M059J (cell line): ENCODE measurements around the gene LRRC49. TPM values are rescaled to one million over a fixed set of nuclear protein-coding genes. Genes with fewer than 3 reads are reported as not detected.

ENCODE experiments used
- DNase-seq: peaks from one replicate; pipeline ENCODE4 v3.0.0-alpha.2; 2012; ENCODE audit warnings: low read depth
- total RNA-seq: library from RNA; depleted of rRNA; stranded (reverse); fragments of >200 nt; shearing (Covaris generic); gene quantifications from 2 replicates; pipeline ENCODE4 v1.2.3, GENCODE V29; 2014; rRNA removed

Gene LRRC49
- total RNA-seq, 1 experiment from 2014 or later, result 6.5 TPM

DNA sequence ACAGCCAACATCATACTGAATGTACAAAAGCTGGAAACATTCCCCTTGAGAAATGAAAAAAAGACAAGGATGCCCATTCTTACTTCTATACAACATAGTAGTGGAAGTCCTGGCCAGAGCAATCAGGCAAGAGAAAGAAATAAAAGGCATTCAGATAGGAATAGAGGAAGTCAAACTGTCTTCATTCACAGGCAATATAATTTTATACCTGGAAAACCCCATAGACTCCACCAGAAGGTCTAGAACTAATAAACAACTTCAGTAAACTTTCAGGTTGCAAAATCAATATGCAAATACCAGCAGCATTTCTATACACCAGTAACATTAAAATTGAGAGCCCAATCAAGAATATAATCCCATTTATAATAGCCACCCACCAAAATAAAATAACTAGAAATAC, 195.5 kb downstream of the LRRC49 start:
- DNase-seq, result no peak

DNA sequence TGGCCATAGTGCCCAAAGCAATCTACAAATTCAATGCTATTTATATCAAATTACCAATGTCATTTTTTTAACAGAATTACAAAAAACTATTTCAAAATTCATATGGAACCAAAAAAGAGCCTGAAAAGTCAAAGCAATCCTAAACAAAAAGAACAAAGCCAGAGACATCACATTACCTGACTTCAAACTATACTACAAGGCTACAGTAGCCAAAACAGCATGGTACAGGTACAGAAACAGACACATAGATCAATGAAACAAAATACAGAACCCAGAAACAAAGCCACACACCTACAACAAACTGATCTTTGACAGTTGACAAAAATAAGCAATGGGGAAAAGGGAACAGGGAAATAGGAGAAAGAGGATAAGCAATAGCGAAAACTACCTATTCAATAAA, 196.1 kb downstream of the LRRC49 start:
- no peak for DNase-seq

DNA sequence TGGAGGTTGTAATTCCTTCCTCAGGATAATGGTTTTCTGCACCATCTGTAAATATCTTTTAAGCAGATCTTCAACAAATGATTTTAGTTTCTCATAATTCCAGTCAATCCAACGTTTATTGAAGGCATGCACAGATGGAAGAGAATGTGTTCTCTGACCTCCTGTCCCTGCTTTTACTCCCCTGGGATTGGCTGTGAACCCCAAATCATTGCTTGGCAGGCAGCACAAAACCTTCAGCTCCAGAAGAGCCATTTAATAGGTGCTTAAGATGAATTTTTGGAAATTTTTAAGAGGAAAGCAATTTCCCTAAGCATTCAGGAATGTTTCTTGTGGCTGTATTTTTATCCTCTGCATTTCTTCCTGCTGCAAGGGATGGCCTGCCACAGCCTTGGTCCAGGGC, 197.2 kb downstream of the LRRC49 start:
- no peak for DNase-seq

DNA sequence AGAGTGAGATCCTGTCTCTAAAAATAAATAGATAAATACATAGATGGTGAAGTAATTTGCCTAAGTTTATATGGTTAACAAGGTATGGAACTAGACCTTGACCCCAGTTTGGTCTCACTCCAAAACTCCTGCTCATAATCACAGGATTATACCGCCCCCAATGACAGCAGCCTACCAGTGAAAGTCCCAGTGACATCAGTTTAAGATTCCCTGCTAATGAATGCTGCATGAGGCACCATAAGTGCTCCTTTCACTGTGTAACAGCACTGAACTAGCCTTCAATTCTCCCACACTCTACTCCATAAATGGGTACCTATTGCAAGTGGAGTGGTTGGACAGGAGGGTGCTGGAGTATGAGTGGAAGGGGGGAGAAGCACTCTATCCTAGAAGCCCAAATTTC, 199.0 kb downstream of the LRRC49 start:
- no peak for DNase-seq

DNA sequence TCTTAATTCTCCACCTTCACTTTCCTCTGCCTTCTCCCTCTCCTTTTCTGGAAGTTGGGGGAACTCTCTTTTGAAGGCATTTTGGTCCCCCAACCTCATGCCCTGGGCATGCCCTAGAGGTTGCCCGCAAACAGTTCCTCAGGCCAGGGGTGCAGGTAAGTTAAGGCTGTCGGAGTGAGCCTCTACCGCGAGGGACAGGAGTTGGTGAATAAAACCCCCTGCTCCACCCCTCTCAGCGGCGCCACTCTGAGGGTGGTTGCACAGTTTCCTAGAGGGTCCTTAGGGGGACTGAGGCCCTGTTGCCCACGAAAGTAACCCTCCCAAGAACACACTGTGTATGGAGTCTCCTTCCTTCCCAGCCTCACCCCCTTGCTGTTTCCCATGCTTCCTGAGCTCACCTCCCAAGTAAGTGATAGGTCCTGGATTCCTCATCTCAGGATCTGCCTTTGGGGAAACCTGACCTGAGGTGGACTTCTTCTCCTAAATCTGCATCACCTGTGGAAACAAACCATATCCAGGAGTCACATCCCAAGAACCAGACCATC, 199.5 kb downstream of the LRRC49 start:
- no peak for DNase-seq

DNA sequence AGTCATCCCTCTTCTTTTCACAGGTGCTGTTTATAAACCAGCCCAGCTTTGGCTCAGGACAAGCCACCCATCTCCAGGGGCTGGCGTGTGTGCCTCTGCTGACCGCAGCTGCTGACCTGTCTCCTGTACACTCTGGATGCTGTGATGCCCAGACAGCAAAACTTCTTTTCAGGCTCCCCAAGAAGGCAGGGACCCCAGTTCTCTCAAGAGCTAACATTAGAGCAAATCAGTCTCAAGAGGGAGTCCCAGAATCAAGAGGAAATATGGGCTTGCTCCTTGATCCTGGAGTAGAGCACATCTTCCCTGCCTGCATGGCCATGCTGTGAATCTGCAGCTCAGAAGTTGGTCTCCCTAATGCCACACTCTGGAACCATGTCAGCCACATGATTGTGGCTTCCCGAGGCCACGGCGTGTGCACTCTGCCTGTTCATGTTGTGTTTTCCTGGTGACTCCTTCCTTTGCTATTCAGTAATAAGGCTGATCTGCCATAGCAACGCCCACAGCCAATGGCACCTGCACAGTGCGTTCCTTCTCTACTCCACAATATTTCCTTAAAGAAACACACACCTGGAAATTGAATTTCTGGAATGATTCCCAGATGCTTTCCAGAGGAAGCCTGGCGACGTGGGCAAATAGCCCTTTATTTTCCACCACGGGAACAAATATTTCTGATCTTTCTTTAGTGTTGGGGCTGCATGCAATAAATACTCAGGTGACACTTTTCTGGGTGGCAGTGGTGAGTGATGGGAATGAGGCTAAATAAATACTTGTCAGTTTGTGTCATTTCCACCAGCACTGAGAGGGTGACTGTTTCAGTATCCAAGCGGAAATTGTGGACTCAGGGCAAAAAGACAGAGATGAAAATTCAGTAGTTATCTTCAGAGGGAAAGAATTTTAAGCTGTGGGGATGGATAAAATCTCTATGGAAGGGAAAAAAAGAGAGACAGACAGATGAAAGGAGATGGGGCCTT, 200.7 kb downstream of the LRRC49 start:
- DNase-seq, result peak; percentile 94

DNA sequence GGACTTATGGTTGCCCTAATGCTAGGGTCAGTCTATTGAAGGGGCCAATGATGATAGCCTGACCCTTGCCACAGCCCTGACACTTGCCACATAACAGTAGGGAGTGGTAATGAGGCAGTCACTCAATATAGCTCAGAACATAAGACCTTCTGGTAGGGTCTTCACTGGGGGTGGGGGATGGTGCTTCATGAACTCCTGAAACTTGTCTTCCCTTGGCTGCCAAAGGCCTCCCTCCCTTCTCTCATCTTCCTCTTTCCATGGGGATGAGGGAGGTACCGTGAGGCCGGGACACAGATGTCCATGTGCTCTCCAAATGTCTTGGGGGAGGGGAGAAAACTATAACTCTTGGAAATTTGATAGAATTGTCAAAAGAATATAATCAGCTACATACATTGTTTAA, 201.5 kb downstream of the LRRC49 start:
- no peak for DNase-seq

DNA sequence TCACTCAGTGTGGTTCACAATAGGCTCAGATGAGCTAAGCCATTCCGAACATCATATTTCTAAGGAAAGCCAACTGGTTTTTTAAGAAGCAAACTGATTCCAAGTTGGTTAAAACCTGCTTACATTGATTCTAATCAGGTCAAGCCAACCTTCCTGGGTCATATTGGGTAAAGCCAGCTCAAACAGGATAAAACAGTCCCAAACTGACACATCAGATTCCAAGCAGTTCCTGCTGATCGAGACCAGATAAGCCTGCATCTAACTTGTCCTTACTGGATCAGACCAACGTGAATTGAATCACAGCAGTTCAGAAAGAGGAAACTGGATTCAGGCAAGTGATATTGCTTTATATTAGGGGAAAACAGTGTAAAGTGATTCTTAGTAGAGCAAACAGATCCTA, 204.1 kb downstream of the LRRC49 start:
- DNase-seq, result peak; percentile 83

DNA sequence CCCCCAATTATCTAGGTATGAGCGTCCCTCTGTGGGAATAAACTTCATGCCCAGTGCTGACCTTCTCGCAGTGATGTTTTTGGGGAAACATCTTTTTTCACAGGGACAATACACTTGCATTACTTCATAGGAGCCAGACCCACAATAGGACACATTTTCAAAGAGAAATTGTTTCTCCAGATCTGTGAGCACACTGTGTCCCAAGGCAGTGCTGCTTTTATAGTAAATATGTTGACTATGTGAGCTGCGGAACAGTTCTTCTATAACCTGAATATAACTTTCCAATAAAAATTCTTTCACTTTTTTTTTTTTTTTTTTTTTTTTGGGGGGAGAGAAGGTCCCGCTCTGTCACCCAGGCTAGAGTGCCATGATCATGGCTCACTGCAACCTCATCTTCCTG, 205.3 kb downstream of the LRRC49 start:
- DNase-seq, result no peak

DNA sequence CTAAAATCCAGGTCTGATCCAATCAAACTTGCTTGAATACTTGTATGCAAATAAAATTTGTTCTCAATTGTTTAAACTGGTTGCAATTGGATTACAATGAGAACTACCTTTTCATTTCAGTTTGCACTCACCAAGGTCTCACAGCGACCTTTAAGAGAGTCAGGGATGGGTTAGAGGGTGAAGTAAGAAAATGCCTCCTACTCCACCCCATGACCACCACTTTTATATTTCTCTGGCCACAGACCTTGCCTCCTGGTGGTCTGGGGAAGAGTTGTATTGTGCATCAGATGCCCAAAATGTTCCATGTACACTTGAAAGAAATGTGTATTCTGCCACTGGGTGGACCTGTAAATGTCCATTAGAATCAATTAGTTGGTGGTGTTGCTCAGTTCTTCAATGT, 206.3 kb downstream of the LRRC49 start:
- DNase-seq, result no peak

Other genes with a start within 250 kb of the LRRC49 start
- 31.4 and 43.0 TPM in 2 replicates for gene UACA, start 129.3 kb upstream of the LRRC49 start, total RNA-seq
- 28.2 and 58.3 TPM in 2 replicates for gene LARP6, start 38.7 kb upstream of the LRRC49 start, total RNA-seq
- 4.5 and 6.6 TPM in 2 replicates for gene THAP10, start 393 bp upstream of the LRRC49 start, total RNA-seq
- gene THSD4, start 222.6 kb downstream of the LRRC49 start, total RNA-seq, result 5.3 and 9.9 TPM in 2 replicates